Mesenchymal stem cell (in vitro differentiated cells and primary cell): ENCODE results near the gene CDHR3.
A peak's percentile ranks its signal among the peaks of the same experiment; 100 is the strongest.

Experiments used
- DNase-seq: peaks from one replicate; pipeline ENCODE4 v3.0.0-alpha.2; 2013
- H2AFZ ChIP-seq: one replicate; pipeline ENCODE4 v1.6.1; 2013; ENCODE audit warnings: low read depth, mild to moderate bottlenecking, control low read depth, inconsistent platforms, low read length, moderate library complexity
- H2AK5ac ChIP-seq: 2 replicates; pipeline ENCODE4 v1.6.1; 2013; ENCODE audit warnings: low read length, moderate library complexity, mild to moderate bottlenecking, inconsistent platforms; ENCODE audit not compliant: severe bottlenecking
- H2BK120ac ChIP-seq: one replicate; pipeline ENCODE4 v1.6.1; 2013; ENCODE audit warnings: low read depth, mild to moderate bottlenecking, inconsistent platforms, low read length, moderate library complexity
- H2BK12ac ChIP-seq, 2 experiments: one replicate each; pipeline ENCODE4 v1.6.1; 2013; ENCODE audit warnings: inconsistent platforms in 2 of 2, low read length in 2 of 2, mild to moderate bottlenecking in 2 of 2, moderate library complexity in 2 of 2, control low read depth in 1 of 2
- H2BK15ac ChIP-seq: one replicate; pipeline ENCODE4 v1.6.1; 2013; ENCODE audit warnings: mild to moderate bottlenecking, low read depth, inconsistent platforms; ENCODE audit not compliant: poor library complexity, severe bottlenecking
- H2BK5ac ChIP-seq: 2 replicates; pipeline ENCODE4 v1.6.1; 2013; ENCODE audit warnings: low read depth, mild to moderate bottlenecking, low read length, control low read depth, inconsistent platforms; ENCODE audit not compliant: poor library complexity, severe bottlenecking
- H3K14ac ChIP-seq, 2 experiments: one replicate each; pipeline ENCODE4 v1.6.1; 2013; ENCODE audit warnings: inconsistent platforms in 2 of 2, low read length in 2 of 2, control low read depth in 1 of 2, mild to moderate bottlenecking in 1 of 2, moderate library complexity in 1 of 2
- H3K18ac ChIP-seq, 2 experiments: one replicate each; pipeline ENCODE4 v1.6.1; 2013; ENCODE audit warnings: inconsistent platforms in 2 of 2, low read length in 2 of 2, control low read depth in 1 of 2, low read depth in 1 of 2, mild to moderate bottlenecking in 1 of 2
- H3K23ac ChIP-seq, 2 experiments: one replicate each; pipeline ENCODE4 v1.6.1; 2013; ENCODE audit warnings: inconsistent platforms in 2 of 2, low read length in 2 of 2, mild to moderate bottlenecking in 2 of 2, moderate library complexity in 2 of 2, control low read depth in 1 of 2
- H3K27ac ChIP-seq: 2 replicates; pipeline ENCODE4 v1.5.1; 2013; ENCODE audit warnings: mild to moderate bottlenecking, moderate library complexity, low read length, control low read depth, inconsistent platforms; ENCODE audit not compliant: poor library complexity, severe bottlenecking
- H3K27me3 ChIP-seq, 2 experiments: 2 replicates each; pipeline versions ENCODE4 v1.6.1 to v1.7.0; 2013; ENCODE audit warnings: low read length in 2 of 2, mild to moderate bottlenecking in 2 of 2, moderate library complexity in 2 of 2, control low read depth in 1 of 2, inconsistent platforms in 1 of 2; ENCODE audit not compliant: control insufficient read depth in 1 of 2, insufficient read depth in 1 of 2
- H3K36me3 ChIP-seq, 2 experiments: 2 replicates each; pipeline versions ENCODE4 v1.6.1 to v1.7.0; 2013; ENCODE audit warnings: low read length in 2 of 2, control low read depth in 1 of 2, inconsistent platforms in 1 of 2, low read depth in 1 of 2, mild to moderate bottlenecking in 1 of 2; ENCODE audit not compliant: insufficient read depth in 2 of 2, control insufficient read depth in 1 of 2
- H3K4ac ChIP-seq, 2 experiments: one replicate each; pipeline ENCODE4 v1.6.1; 2013; ENCODE audit warnings: inconsistent platforms in 2 of 2, low read length in 2 of 2, mild to moderate bottlenecking in 2 of 2, moderate library complexity in 2 of 2, control low read depth in 1 of 2, low read depth in 1 of 2
- H3K4me1 ChIP-seq: 2 replicates; pipeline ENCODE4 v1.6.1; 2013; ENCODE audit warnings: low read depth, low read length, control low read depth; ENCODE audit not compliant: control insufficient read depth, insufficient read depth
- H3K4me2 ChIP-seq: 2 replicates; pipeline ENCODE4 v1.6.1; 2013; ENCODE audit warnings: low read length, mild to moderate bottlenecking, inconsistent platforms; ENCODE audit not compliant: poor library complexity, severe bottlenecking
- H3K4me3 ChIP-seq, 2 experiments: 2 replicates each; pipeline versions ENCODE4 v1.5.1 to v1.7.0; 2013; ENCODE audit warnings: low read length in 2 of 2, mild to moderate bottlenecking in 2 of 2, control low read depth in 1 of 2, low read depth in 1 of 2; ENCODE audit not compliant: insufficient read depth in 1 of 2
- H3K79me1 ChIP-seq: replicated peaks from 2 replicates; pipeline ENCODE4 v1.6.1; 2013; ENCODE audit warnings: mild to moderate bottlenecking, control low read depth, low read length, inconsistent platforms; ENCODE audit not compliant: poor library complexity, severe bottlenecking
- H3K9ac ChIP-seq: 2 replicates; pipeline ENCODE4 v1.7.0; 2013; ENCODE audit warnings: mild to moderate bottlenecking, low read length, moderate library complexity
- H3K9me3 ChIP-seq: 2 replicates; pipeline ENCODE4 v1.7.0; 2013; ENCODE audit warnings: mild to moderate bottlenecking, low read length; ENCODE audit not compliant: control insufficient read depth
- H4K8ac ChIP-seq: one replicate; pipeline ENCODE4 v1.6.1; 2013; ENCODE audit warnings: inconsistent platforms, mild to moderate bottlenecking, low read length, moderate library complexity
- H4K91ac ChIP-seq: one replicate; pipeline ENCODE4 v1.6.1; 2013; ENCODE audit warnings: mild to moderate bottlenecking, low read length, inconsistent platforms
- WGBS: methylation state at CpG from one replicate; pipeline ENCODE4 v1.1.7; 2013; ENCODE audit warnings: mixed read lengths; 5-methylcytosine and 5-hydroxymethylcytosine counted together

The CDHR3 gene

GRCh38 chr7:106069471-106070200, 106.6 kb downstream of the CDHR3 start:
- Histone ChIP-seq H2BK15ac (no peak overlapping the region), H3K27me3 (no peaks in the 10 kb centered on the region), H4K8ac (no peak overlapping the region), H2AFZ (no peak overlapping the region), H3K36me3 (no peaks in the 10 kb centered on the region), H3K4me1 (peaks cover 15% of the 10 kb centered on the region), H3K79me1 (no peaks in the 10 kb centered on the region), H2AK5ac (no peak overlapping the region), H3K18ac (no peak overlapping the region), H3K14ac (no peak overlapping the region), H2BK5ac (no peak overlapping the region), H2BK12ac (no peak overlapping the region), H3K4me2 (no peak overlapping the region), H3K9me3 (no peaks in the 10 kb centered on the region), H3K9ac (no peak overlapping the region), H3K23ac (no peak overlapping the region), H3K27ac (no peak overlapping the region), H4K91ac (no peak overlapping the region), H3K4me3 (no peak overlapping the region), H2BK120ac (no peak overlapping the region), H3K4ac (no peak overlapping the region)
- no peak for DNase-seq
- WGBS, result 83% methylated on average over 9 of the region's 9 CpGs

GRCh38 chr7:106070201-106070551, 107.1 kb downstream of the CDHR3 start:
- Histone ChIP-seq H3K79me1 (no peaks in the 10 kb centered on the region), H3K27ac (no peak overlapping the region), H3K23ac (no peak overlapping the region), H2BK12ac (no peak overlapping the region), H3K4ac (no peak overlapping the region), H3K4me1 (peaks cover 10% of the 10 kb centered on the region), H3K4me2 (no peak overlapping the region), H3K36me3 (no peaks in the 10 kb centered on the region), H2BK5ac (no peak overlapping the region), H4K8ac (no peak overlapping the region), H3K9ac (no peak overlapping the region), H2AFZ (no peak overlapping the region), H4K91ac (no peak overlapping the region), H3K18ac (no peak overlapping the region), H2AK5ac (no peak overlapping the region), H2BK15ac (no peak overlapping the region), H3K9me3 (no peaks in the 10 kb centered on the region), H3K4me3 (no peak overlapping the region), H3K27me3 (no peaks in the 10 kb centered on the region), H2BK120ac (no peak overlapping the region), H3K14ac (no peak overlapping the region)
- no peak for DNase-seq
- 84% methylated on average over 5 of the region's 5 CpGs for WGBS

GRCh38 chr7:106070567-106071254, 107.6 kb downstream of the CDHR3 start:
- Histone ChIP-seq H4K91ac (peak overlapping the region; percentile 28), H2AFZ (no peak overlapping the region), H2AK5ac (no peak overlapping the region), H3K79me1 (no peaks in the 10 kb centered on the region), H3K9me3 (no peaks in the 10 kb centered on the region), H3K18ac (no peak overlapping the region), H3K4ac (no peak overlapping the region), H4K8ac (no peak overlapping the region), H3K14ac (no peak overlapping the region), H2BK12ac (no peak overlapping the region), H3K27ac (no peak overlapping the region), H2BK5ac (no peak overlapping the region), H2BK120ac (no peak overlapping the region), H3K23ac (no peak overlapping the region), H3K9ac (no peak overlapping the region), H3K4me2 (no peak overlapping the region), H3K27me3 (no peaks in the 10 kb centered on the region), H3K4me3 (no peak overlapping the region), H3K4me1 (peaks cover 5% of the 10 kb centered on the region), H2BK15ac (peak overlapping the region; percentile 31), H3K36me3 (no peaks in the 10 kb centered on the region)
- WGBS, result 95% methylated on average over 7 of the region's 8 CpGs
- no peak for DNase-seq

GRCh38 chr7:106071356-106071998, 108.4 kb downstream of the CDHR3 start:
- no peaks in the 10 kb centered on the region for H3K9me3 ChIP-seq
- no peak overlapping the region for H2BK15ac ChIP-seq
- H3K9ac ChIP-seq, result no peak overlapping the region
- no peak overlapping the region for H3K4ac ChIP-seq
- no peak overlapping the region for H3K23ac ChIP-seq
- H3K18ac ChIP-seq, result peak overlapping the region; percentile 0 to 31
- H3K4me2 ChIP-seq, result no peak overlapping the region
- WGBS, result 80% methylated on average over 7 of the region's 9 CpGs
- no peak overlapping the region for H2BK5ac ChIP-seq
- H4K8ac ChIP-seq, result peak overlapping the region; percentile 43
- no peaks in the 10 kb centered on the region for H3K27me3 ChIP-seq
- H3K4me1 ChIP-seq, result peaks cover 1% of the 10 kb centered on the region
- no peak overlapping the region for H2AFZ ChIP-seq
- no peak overlapping the region for H2BK12ac ChIP-seq
- no peaks in the 10 kb centered on the region for H3K79me1 ChIP-seq
- no peaks in the 10 kb centered on the region for H3K36me3 ChIP-seq
- no peak overlapping the region for H2BK120ac ChIP-seq
- H3K14ac ChIP-seq, result no peak overlapping the region
- H3K4me3 ChIP-seq, result no peak overlapping the region
- no peak overlapping the region for H3K27ac ChIP-seq
- H4K91ac ChIP-seq, result peak overlapping the region; percentile 12
- peak; percentile 30 for DNase-seq
- no peak overlapping the region for H2AK5ac ChIP-seq
